Measurements from ENCODE around the gene TCF7L1. TPM values are rescaled to one million over a fixed set of nuclear protein-coding genes. Genes with fewer than 3 reads are reported as not detected.

TCF7L1 gene
- total RNA-seq, 2 experiments from 2014 or later = not detected

GRCh38 chr2:85356186-85356585 lies 223.0 kb downstream of the TCF7L1 start:
- DNase-seq (no peak), ATAC-seq (ENCODE audit: poor library complexity) (no peak)
- H3K27ac Mint-ChIP-seq = no peak overlapping the region
- H3K36me3 Mint-ChIP-seq (ENCODE audit: low read depth) = peaks cover 51% of the 10 kb centered on the region
- ChIA-PET CTCF (no interaction called here), POLR2A (interaction anchor here (5.1 kb wide), 1 partner anchor 30 kb away, joined by 216 read pairs; the partner anchor contains the start of gene TGOLN2)
- peaks cover 63% of the 10 kb centered on the region for H3K4me1 Mint-ChIP-seq (ENCODE audit: low read depth)
- TF ChIP-seq CTCF (IDR thresholded peaks at IDR 0.05) = no peak
- H3K4me3 Mint-ChIP-seq = no peak overlapping the region
- no peaks in the 10 kb centered on the region for H3K27me3 Mint-ChIP-seq
- H3K9me3 Mint-ChIP-seq = no peaks in the 10 kb centered on the region
- Histone ChIP-seq H3K4me3 (ENCODE audit: low read length) (no peak overlapping the region), H3K36me3 (ENCODE audit: insufficient read depth, low read length) (peaks cover 38% of the 10 kb centered on the region), H3K9me3 (ENCODE audit: control insufficient read depth in 1 of 2, insufficient read depth in 1 of 2, low read length in 2 of 2) (no peaks in the 10 kb centered on the region), H3K27ac (ENCODE audit: low read depth in 1 of 2, low read length in 2 of 2) (no peak overlapping the region), H3K4me1 (ENCODE audit: insufficient read depth, low read length) (peaks cover 44% of the 10 kb centered on the region), H3K27me3 (ENCODE audit: control insufficient read depth in 1 of 2, insufficient read depth in 2 of 2, low read length in 2 of 2) (no peaks in the 10 kb centered on the region)
- intact Hi-C loops (cut with DNase I, micrococcal nuclease) = loop anchor here (5.0 to 10.0 kb wide), 2 partner anchors 56 to 59 kb away; partner anchors contain the start of genes CAPG (in 2 of the 2) and SH2D6 (in 1 of the 2)

- no peak for TF ChIP-seq CTCF (IDR thresholded peaks at IDR 0.05)
- H3K4me1 ChIP-seq (ENCODE audit: insufficient read depth, low read length) = peaks cover 35% of the 10 kb centered on the region
- no peak overlapping the region for H3K27ac ChIP-seq (ENCODE audit: low read depth in 1 of 2, low read length in 2 of 2)
- Mint-ChIP-seq H3K9me3 (no peaks in the 10 kb centered on the region), H3K27me3 (no peaks in the 10 kb centered on the region), H3K36me3 (ENCODE audit: low read depth) (peaks cover 61% of the 10 kb centered on the region), H3K27ac (no peak overlapping the region), H3K4me3 (no peak overlapping the region), H3K4me1 (ENCODE audit: low read depth) (peaks cover 57% of the 10 kb centered on the region)
- no peak for DNase-seq
- no peaks in the 10 kb centered on the region for H3K9me3 ChIP-seq (ENCODE audit: control insufficient read depth in 1 of 2, insufficient read depth in 1 of 2, low read length in 2 of 2)
- ATAC-seq (ENCODE audit: poor library complexity) = no peak
- H3K36me3 ChIP-seq (ENCODE audit: insufficient read depth, low read length) = peaks cover 46% of the 10 kb centered on the region
- H3K4me3 ChIP-seq (ENCODE audit: low read length) = no peak overlapping the region
- CTCF ChIA-PET = no interaction called here
- no peaks in the 10 kb centered on the region for H3K27me3 ChIP-seq (ENCODE audit: control insufficient read depth in 1 of 2, insufficient read depth in 2 of 2, low read length in 2 of 2)
- POLR2A ChIA-PET = interaction anchor here (5.1 kb wide), 1 partner anchor 32 kb away, joined by 216 read pairs; the partner anchor contains the start of gene TGOLN2
- intact Hi-C loops (cut with DNase I, micrococcal nuclease) = loop anchor here (5.0 to 10.0 kb wide), 2 partner anchors 55 to 57 kb away; partner anchors contain the start of genes CAPG (in 2 of the 2) and SH2D6 (in 1 of the 2)
Observed at GRCh38 chr2:85357736-85358135, 224.5 kb downstream of the TCF7L1 start.

Other genes with a start within 250 kb of the TCF7L1 start
- gene TMSB10, start 227.7 kb upstream of the TCF7L1 start, total RNA-seq = 1,000 to 10,000 TPM; 1,969 to 2,001 TPM
- gene KCMF1, start 162.2 kb upstream of the TCF7L1 start, total RNA-seq = 10 to 100 TPM; 72.4 to 78.0 TPM
- gene TGOLN2, start 194.6 kb downstream of the TCF7L1 start, total RNA-seq = 100 to 1,000 TPM; 172 to 175 TPM
- 10 to 100 TPM; 19.2 to 22.2 TPM for gene RETSAT, start 221.1 kb downstream of the TCF7L1 start, total RNA-seq
- gene ELMOD3, start 221.4 kb downstream of the TCF7L1 start, total RNA-seq = 10 to 100 TPM; 13.5 to 15.3 TPM